HepG2 (cell line): ENCODE data around the gene SH3BP2. TPM values are rescaled to one million over a fixed set of nuclear protein-coding genes. Genes with fewer than 3 reads are reported as not detected.

Experiments used
- CBX5 ChIP-seq: sonication (generic); formaldehyde crosslinking; IDR thresholded peaks from 2 replicates; pipeline ENCODE4 v1.4.0; 2020; ENCODE audit warnings: missing genetic modification reagents, borderline replicate concordance
- FOXM1 ChIP-seq: sonication (generic); formaldehyde crosslinking; IDR thresholded peaks from 2 replicates; pipeline ENCODE4 v1.5.0; 2020; ENCODE audit warnings: missing genetic modification reagents
- HNRNPH1 ChIP-seq: fragments of 200-400 bp; formaldehyde crosslinking; optimal IDR thresholded peaks from 2 replicates; pipeline ENCODE3; 2017; ENCODE audit warnings: mild to moderate bottlenecking, low read depth, low read length
- KLF11 ChIP-seq: IDR thresholded peaks from 2 replicates; pipeline ENCODE4 v1.6.1; 2016; ENCODE audit warnings: missing compliant biosample characterization
- KMT2B ChIP-seq: IDR thresholded peaks from 2 replicates; pipeline ENCODE4 v1.6.1; 2016; ENCODE audit warnings: missing genetic modification reagents, missing compliant biosample characterization
- MBNL3 ChIP-seq: fragments of 250-450 bp; sonication (Bioruptor Pico); conservative IDR thresholded peaks from 2 replicates; pipeline ENCODE4 v1.8.0; 2022; ENCODE audit warnings: mild to moderate bottlenecking, inconsistent platforms
- MXI1 ChIP-seq: IDR thresholded peaks from 3 replicates; pipeline ENCODE4 v1.6.1; 2012; ENCODE audit warnings: low read depth, low read length, inconsistent platforms, borderline replicate concordance
- SATB2 ChIP-seq: sonication (generic); formaldehyde crosslinking; IDR thresholded peaks from 2 replicates; pipeline ENCODE4 v1.5.0; 2020; ENCODE audit warnings: missing genetic modification reagents
- SCMH1 ChIP-seq: sonication (generic); formaldehyde crosslinking; IDR thresholded peaks from 2 replicates; pipeline ENCODE4 v1.9.0; 2021; ENCODE audit warnings: missing genetic modification reagents, mild to moderate bottlenecking, borderline replicate concordance
- THAP11 ChIP-seq: IDR thresholded peaks from 2 replicates; pipeline ENCODE4 v1.6.1; 2016; ENCODE audit warnings: missing biosample characterization, missing genetic modification reagents
- ZNF136 ChIP-seq: sonication (generic); formaldehyde crosslinking; IDR thresholded peaks from 2 replicates; pipeline ENCODE4 v1.8.1; 2022; ENCODE audit warnings: low read depth, mild to moderate bottlenecking, moderate library complexity, missing genetic modification reagents
- ZNF362 ChIP-seq: sonication (generic); formaldehyde crosslinking; IDR thresholded peaks from 2 replicates; pipeline ENCODE4 v1.4.0; 2020; ENCODE audit warnings: missing genetic modification reagents, mild to moderate bottlenecking, borderline replicate concordance
- ZNF678 ChIP-seq: sonication (generic); formaldehyde crosslinking; IDR thresholded peaks from 2 replicates; pipeline ENCODE4 v1.4.0; 2020; ENCODE audit warnings: mild to moderate bottlenecking, missing genetic modification reagents
- ZNF713 ChIP-seq: sonication (generic); formaldehyde crosslinking; IDR thresholded peaks from 2 replicates; pipeline ENCODE4 v1.4.0; 2020; ENCODE audit warnings: mild to moderate bottlenecking, missing genetic modification reagents
- polyA plus RNA-seq, 8 experiments: library from polyadenylated mRNA; depleted of rRNA in 3 of 8; stranded (reverse) in 7 of 8; unstranded in 1 of 8; fragments of >200 nt; fragmentation: Illumina TruSeq in 4 of 8; extraction: Trizol in 4 of 8; gene quantifications; 2 replicates each; pipeline versions ENCODE4 v1.2.1 to v1.2.3, GENCODE V29; 2011 to 2016; ENCODE audit warnings: low read depth in 4 of 8, missing spikeins in 1 of 8, mixed read lengths in 1 of 8; ENCODE audit not compliant: insufficient read depth in 1 of 8
- total RNA-seq, 5 experiments: library from RNA; depleted of rRNA; stranded (reverse); fragments of >200 nt; fragmentation: Illumina TruSeq; extraction: Trizol; gene quantifications; 2 replicates each; pipeline ENCODE4 v1.2.3, GENCODE V29; 2016; ENCODE audit warnings: low read depth in 1 of 5
- TF ChIP-seq, protein P1 (sequence below): sonication (generic); formaldehyde crosslinking; IDR thresholded peaks from 2 replicates; pipeline ENCODE4 v1.4.0; 2020; ENCODE audit warnings: mild to moderate bottlenecking, missing genetic modification reagents
- TF ChIP-seq, protein P2 (sequence below): sonication (generic); formaldehyde crosslinking; IDR thresholded peaks from 2 replicates; pipeline ENCODE4 v1.5.0; 2020; ENCODE audit warnings: mild to moderate bottlenecking, missing genetic modification reagents, borderline replicate concordance

Gene SH3BP2
- total and polyA plus RNA-seq, 2 of the 13 experiments (the other 11 are each of a cell fraction or from before 2014, with no cell fraction given): 16.9 to 34.5 TPM

GRCh38 chr4:2793586-2794485 lies 951 bp downstream of the SH3BP2 start (continued):
- TF ChIP-seq SCMH1 (CRISPR knock-in tag): no peak
- no peak for TF ChIP-seq KLF11 (CRISPR knock-in tag)
- TF ChIP-seq SATB2 (CRISPR knock-in tag): no peak
- TF ChIP-seq ZNF713 (CRISPR knock-in tag): no peak; the same call in 1 of the 2 replicates
- peak; percentile 66; the same call in 1 of the 2 replicates for TF ChIP-seq CBX5 (CRISPR knock-in tag)
- TF ChIP-seq KMT2B (CRISPR knock-in tag): peak; percentile 41; the same call in 1 of the 2 replicates
- TF ChIP-seq THAP11: peak; percentile 59; the same call in 1 of the 2 replicates
- TF ChIP-seq ZNF678 (CRISPR knock-in tag): no peak
- TF ChIP-seq, protein P1, sequence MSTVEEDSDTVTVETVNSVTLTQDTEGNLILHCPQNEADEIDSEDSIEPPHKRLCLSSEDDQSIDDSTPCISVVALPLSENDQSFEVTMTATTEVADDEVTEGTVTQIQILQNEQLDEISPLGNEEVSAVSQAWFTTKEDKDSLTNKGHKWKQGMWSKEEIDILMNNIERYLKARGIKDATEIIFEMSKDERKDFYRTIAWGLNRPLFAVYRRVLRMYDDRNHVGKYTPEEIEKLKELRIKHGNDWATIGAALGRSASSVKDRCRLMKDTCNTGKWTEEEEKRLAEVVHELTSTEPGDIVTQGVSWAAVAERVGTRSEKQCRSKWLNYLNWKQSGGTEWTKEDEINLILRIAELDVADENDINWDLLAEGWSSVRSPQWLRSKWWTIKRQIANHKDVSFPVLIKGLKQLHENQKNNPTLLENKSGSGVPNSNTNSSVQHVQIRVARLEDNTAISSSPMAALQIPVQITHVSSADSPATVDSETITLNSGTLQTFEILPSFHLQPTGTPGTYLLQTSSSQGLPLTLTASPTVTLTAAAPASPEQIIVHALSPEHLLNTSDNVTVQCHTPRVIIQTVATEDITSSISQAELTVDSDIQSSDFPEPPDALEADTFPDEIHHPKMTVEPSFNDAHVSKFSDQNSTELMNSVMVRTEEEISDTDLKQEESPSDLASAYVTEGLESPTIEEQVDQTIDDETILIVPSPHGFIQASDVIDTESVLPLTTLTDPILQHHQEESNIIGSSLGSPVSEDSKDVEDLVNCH (CRISPR knock-in tag): no peak
- TF ChIP-seq FOXM1 (CRISPR knock-in tag): no peak
- TF ChIP-seq, protein P2, sequence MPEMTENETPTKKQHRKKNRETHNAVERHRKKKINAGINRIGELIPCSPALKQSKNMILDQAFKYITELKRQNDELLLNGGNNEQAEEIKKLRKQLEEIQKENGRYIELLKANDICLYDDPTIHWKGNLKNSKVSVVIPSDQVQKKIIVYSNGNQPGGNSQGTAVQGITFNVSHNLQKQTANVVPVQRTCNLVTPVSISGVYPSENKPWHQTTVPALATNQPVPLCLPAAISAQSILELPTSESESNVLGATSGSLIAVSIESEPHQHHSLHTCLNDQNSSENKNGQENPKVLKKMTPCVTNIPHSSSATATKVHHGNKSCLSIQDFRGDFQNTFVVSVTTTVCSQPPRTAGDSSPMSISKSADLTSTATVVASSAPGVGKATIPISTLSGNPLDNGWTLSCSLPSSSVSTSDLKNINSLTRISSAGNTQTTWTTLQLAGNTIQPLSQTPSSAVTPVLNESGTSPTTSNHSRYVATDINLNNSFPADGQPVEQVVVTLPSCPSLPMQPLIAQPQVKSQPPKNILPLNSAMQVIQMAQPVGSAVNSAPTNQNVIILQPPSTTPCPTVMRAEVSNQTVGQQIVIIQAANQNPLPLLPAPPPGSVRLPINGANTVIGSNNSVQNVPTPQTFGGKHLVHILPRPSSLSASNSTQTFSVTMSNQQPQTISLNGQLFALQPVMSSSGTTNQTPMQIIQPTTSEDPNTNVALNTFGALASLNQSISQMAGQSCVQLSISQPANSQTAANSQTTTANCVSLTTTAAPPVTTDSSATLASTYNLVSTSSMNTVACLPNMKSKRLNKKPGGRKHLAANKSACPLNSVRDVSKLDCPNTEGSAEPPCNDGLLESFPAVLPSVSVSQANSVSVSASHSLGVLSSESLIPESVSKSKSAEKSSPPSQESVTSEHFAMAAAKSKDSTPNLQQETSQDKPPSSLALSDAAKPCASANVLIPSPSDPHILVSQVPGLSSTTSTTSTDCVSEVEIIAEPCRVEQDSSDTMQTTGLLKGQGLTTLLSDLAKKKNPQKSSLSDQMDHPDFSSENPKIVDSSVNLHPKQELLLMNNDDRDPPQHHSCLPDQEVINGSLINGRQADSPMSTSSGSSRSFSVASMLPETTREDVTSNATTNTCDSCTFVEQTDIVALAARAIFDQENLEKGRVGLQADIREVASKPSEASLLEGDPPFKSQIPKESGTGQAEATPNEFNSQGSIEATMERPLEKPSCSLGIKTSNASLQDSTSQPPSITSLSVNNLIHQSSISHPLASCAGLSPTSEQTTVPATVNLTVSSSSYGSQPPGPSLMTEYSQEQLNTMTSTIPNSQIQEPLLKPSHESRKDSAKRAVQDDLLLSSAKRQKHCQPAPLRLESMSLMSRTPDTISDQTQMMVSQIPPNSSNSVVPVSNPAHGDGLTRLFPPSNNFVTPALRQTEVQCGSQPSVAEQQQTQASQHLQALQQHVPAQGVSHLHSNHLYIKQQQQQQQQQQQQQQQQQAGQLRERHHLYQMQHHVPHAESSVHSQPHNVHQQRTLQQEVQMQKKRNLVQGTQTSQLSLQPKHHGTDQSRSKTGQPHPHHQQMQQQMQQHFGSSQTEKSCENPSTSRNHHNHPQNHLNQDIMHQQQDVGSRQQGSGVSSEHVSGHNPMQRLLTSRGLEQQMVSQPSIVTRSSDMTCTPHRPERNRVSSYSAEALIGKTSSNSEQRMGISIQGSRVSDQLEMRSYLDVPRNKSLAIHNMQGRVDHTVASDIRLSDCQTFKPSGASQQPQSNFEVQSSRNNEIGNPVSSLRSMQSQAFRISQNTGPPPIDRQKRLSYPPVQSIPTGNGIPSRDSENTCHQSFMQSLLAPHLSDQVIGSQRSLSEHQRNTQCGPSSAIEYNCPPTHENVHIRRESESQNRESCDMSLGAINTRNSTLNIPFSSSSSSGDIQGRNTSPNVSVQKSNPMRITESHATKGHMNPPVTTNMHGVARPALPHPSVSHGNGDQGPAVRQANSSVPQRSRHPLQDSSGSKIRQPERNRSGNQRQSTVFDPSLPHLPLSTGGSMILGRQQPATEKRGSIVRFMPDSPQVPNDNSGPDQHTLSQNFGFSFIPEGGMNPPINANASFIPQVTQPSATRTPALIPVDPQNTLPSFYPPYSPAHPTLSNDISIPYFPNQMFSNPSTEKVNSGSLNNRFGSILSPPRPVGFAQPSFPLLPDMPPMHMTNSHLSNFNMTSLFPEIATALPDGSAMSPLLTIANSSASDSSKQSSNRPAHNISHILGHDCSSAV (CRISPR knock-in tag): no peak
- TF ChIP-seq ZNF136: no peak
- TF ChIP-seq MXI1: peak; percentile 44; the same call in 1 of the 3 replicates
- TF ChIP-seq MBNL3 (CRISPR knock-in tag): no peak
- TF ChIP-seq HNRNPH1: no peak
- TF ChIP-seq ZNF362 (CRISPR knock-in tag): no peak; the same call in 1 of the 2 replicates
